ENCODE data around the gene STYXL2.

Gene STYXL2

DNA sequence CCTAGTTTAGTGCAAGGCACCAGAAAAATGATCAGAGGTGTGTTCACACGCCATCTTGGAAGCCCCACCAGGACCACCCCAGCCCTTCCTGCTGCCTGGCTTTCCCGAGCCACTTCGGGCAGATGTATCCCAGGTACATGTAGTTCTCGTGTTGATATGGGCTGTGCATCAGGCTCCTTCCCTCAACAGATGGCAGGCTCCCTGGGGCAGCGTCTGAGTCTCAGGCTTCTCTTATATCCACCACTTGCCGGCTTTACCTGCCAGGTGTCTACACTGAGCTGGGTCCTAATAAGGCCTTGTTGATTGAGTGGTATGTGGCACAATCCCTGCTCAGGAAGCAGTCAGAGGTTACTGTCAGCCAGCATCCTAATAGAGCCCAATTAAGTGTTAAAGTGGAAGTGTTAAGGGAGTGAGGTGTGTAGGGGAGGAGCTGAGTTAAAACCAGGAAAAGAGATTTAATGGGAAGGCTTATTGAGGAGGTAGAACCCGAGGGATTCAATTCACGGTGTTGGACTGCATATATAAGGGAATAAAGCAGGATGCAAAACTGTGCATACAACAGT is 12.2 kb upstream of the STYXL2 start:
- no peak for DNase-seq

- DNase-seq, result no peak
These were observed 11.3 kb upstream of the STYXL2 start for GRCh38 chr1:167082511-167083027.

DNA sequence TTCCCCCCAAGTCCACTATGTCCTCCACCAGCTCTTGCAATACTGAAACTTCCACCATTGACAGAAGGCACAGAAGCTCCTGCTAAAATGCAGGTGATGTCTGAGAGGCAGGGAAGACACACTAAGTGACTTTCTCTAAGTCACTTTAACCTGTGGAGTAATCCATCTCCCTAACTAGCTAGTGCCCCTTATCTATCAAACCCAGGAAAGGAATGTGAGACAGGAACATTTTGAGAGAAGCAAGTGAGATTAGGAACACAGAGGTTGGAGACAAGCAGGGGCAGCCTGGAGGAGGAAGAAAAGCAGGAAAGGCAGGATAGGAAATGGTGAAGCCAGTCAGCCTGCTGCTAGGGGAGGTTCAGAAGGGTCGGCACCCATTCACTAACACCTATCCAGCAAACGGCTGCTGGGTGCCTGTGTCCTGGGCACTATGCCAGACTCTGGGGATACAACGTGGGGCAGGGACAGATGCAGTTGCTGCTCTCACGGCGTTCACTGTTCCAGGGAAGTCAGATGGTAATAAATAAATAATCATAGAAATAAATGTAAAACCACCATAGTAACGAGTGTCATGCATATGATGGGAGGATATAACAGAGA is 10.7 kb upstream of the STYXL2 start:
- DNase-seq, result no peak

- no peak for DNase-seq
These were observed 10.0 kb upstream of the STYXL2 start for GRCh38 chr1:167083871-167084270.

DNA sequence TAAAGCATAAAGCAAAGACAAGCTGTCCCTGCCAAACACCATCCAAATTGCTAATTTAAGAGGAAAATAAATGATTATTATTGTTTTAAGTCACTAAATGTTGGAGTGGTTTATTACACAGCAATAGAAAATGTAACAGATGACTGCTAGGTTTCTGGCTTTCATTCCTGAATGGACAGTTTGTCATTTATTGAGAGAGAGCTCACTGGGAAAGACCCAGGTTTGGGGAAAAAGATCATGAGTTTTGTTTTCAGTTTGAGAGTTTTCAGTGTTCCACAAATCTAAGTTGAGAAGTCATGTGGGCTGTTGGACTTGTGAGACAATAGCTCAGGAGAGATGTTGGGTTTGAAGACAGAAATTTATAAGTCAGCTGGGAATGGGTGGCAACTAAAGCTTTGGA is 9.1 kb upstream of the STYXL2 start:
- no peak for DNase-seq

- no peak for DNase-seq
These were observed 7.8 kb upstream of the STYXL2 start for GRCh38 chr1:167086033-167086432.

- no peak for DNase-seq
These were observed 7.1 kb upstream of the STYXL2 start for GRCh38 chr1:167086768-167087167.

DNA sequence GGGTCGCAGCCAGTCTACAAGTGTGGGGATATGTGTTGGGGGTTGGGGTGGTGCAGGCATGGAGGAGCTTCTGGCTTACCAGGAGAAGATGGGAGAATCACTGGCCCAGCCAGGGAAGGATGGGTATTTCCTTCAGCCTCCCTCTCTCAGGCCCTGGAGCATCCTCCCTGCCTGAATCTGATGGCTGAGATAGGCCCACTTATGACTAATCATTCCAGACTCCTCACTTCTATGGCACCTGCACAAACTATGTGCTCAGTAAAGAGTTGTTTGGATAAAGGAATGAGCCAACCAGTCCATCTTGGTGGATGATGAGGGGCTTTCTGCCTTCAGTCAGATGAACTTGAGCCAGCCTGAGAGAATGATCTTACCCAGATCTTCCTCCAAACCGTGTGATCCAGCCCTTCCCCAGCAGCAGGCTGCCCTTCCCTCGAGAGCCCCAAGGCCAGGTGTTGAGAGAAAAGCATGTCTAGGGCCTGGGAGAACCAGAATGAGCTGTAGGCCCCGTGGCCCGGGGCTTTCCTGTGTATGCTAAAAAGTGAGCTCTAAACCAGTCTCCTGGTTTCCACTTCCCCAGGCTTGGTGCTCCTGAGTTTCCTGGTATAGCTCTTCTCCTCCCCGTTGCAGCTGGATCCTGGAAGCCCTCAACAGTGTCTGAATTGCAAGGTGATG is 5.0 kb upstream of the STYXL2 start:
- DNase-seq, result no peak

GRCh38 chr1:167089939-167090313 is 3.9 kb upstream of the STYXL2 start:
- DNase-seq, result no peak

DNA sequence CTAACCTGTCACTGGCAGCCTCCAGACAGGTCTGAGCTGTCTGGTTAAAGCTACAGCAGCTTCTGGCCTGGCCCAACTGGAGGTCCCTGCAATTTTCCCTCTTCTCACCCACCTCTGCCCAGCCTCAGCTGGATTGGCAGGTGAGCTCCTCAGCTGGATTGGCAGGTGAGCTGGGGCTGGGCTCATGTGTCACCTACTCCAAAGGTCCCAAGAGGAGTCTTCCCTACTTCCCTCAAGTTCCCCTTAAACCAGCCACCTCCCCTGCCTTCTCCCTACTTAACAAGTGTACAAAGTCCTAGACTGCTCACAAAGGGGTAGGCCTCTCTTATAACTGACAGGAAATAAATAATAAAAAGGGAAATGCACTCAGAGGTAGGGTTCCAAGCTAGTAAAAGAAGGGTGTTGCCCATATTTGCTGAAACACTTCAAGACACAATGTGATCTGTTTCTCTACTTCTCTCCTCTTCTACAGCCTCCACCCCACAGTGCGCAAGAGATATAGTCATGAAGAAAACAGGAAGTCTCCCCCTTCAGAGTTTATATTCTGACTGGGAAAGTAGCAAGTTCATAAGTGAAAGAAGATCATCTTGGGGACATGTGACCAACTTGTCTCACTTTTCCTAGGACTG is 3.4 kb upstream of the STYXL2 start, which contains the start of gene GPA33:
TSS of gene GPA33 (minus strand) at position 64 of the 629 bp plus-strand sequence. CDS start 90 bp downstream, outside the sequence.
- no peak for DNase-seq

DNA sequence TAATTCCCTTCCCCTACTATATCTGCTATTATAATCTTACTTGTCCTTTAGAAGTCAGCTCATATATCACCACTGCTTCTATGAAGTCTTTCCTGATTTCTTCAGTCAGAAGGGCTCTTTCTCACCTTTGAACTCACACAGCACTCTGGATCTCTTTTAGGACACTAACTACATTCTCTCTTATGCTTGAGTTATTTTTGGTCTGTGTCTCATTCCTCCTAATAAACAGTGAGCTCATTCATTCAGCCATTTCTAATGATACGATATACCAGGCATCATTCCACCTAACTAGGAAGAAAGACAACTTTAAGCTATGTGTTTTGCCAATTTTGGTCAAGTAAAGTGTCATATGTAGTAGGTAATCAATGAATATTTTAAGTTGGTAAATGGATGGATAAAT is 1.2 kb upstream of the STYXL2 start:
- DNase-seq, result no peak

GRCh38 chr1:167094690-167095089 is 815 bp downstream of the STYXL2 start:
- no peak for DNase-seq

DNA sequence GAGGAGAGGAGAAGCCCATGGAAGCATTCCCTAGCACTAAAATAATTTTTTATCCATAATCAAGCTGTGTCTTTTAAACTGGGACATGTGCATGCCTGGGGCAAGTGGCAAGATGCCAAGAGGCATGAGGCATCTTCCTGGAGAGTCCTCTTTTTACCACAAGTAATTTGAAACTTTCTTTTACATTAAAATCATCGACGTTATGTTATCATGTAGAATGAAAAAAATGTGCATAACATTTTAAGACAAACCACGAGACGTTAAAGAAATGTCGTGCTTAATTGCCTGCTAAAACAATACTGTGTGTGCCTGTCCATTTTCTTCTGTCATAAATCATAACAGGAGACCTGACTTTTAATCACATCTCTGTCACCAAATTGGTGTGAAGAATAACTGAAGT is 1.5 kb downstream of the STYXL2 start:
- DNase-seq, result no peak

DNA sequence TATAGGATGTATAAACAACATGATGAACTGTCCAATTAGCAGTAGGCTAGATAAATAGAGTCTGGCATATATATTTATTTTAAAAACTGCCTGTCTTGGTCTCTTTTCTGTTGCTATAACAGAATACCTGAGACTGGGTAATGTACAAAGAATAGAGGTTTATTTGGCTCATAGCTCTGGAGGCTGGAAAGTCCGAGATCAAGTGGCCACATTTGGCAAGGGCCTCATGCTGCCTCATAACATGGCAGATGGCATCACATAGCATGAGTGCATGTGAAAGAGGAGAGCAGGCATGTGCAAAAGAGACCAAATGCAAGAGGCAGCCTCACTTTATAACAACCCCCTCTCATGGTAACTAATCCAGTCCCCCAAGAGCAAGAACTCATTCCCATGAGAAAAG is 6.0 kb downstream of the STYXL2 start:
- DNase-seq, result no peak

DNA sequence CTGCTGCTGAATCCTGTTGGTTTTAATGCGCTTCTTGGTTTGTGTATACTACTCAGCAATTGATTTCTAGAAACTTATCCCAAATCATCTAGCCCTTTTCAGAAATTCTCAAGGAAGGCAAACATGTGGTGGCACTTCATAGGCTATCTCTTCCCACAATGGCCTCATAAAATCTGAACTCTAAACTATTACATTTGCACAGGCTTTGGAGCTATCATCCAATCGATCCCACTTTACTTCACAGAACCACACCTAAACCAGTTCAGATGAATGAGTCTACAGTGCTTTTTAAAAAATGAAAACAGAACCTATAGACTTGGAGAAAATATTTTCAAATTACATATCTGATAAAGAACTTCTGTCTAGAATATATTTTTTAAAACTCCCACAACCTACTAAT is 6.9 kb downstream of the STYXL2 start:
- no peak for DNase-seq

DNA sequence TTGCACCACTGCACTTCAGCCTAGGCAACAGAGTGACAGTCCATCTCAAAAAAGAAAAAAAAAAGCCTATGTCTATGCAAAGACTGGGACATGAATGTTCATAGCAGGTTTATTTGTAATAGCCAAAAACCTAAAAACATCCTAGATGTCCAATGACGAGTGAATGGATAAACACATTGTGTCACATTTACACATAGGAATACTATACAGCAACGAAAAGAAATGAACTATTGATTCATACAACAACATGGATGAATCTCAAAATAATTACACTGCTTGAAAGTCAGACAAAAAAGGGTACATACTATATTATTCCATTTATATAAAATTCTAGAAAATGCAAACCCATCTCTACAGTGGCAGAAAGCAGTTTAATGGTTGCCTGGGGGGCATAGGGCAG is 7.9 kb downstream of the STYXL2 start:
- no peak for DNase-seq

GRCh38 chr1:167102906-167103573 is 9.2 kb downstream of the STYXL2 start:
- DNase-seq, result no peak

GRCh38 chr1:167104256-167104633 is 10.4 kb downstream of the STYXL2 start:
- DNase-seq, result no peak

DNA sequence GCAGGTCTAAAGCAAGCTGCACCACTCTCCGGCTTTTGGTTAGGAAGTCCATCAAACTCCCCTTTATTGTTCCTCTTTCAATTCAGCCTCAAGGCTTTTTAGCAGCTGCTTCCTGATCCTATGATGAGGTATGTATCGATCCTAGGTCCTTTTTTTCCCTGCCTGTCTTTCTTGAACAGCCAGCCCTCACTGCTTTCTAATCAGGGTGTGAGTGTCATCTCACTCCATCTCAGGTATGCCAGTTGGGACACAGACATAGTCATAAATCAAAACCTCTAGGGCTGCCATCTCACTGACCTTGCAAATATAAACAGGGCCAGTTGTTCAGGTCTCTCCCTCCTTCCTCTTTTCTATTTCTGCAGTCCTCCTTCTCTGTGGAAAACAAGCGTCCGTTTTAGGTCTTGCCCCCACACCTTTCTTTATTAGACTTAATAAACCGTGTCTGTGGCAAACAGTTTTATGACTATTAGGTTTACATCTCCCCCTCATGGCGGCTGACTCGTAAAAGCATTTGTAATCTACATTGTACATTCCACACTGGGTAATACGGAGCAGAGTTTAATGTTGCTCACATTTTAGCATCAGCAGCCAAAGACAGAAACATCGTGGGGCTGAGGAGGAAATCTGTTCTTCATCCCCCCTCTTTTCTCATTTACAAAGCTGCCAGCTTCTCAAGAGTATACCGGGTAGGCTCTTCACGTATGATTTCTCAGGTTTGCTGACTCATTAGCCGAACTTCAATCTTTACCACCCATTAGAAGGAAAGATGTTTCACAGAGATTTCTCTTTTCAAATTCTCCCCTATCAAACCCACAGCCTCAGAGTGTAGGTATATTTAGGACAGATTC is 11.6 kb downstream of the STYXL2 start:
- DNase-seq, result no peak

DNA sequence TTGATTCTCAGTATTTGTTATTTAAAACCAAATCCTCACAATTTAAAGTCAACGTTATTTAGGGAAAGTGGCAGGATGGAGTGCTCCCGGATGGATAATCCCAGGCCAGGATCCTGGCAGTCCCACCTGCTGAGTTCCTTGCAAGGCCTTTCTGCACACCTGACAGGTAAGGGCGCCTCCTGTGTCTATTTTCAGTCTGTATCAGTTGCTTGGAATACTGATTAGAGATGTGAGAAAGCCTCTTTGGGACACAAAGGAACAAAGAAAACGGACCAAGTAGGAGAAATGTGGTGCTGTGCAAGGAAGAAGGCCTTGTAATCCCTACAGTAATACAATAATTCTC is 12.2 kb downstream of the STYXL2 start:
- DNase-seq, result no peak

GRCh38 chr1:167107456-167107855 is 13.6 kb downstream of the STYXL2 start:
- DNase-seq, result no peak

GRCh38 chr1:167109125-167109524 is 15.2 kb downstream of the STYXL2 start:
- no peak for DNase-seq

GRCh38 chr1:167110586-167110985 is 16.7 kb downstream of the STYXL2 start:
- no peak for DNase-seq

Data from DMS79 treated with DMSO at 0.1 percent for 48 hours (cell line).